ENCODE measurements around the gene CORO2B. TPM values are rescaled to one million over a fixed set of nuclear protein-coding genes. Genes with fewer than 3 reads are reported as not detected.
"Not testable (repeated sequence)": the region's sequence is repeated elsewhere in the genome, so short reads cannot be mapped to it uniquely, and the experiment has no call there.

Gene CORO2B
- total RNA-seq, 1 donor from 2014 or later, result 82.5 TPM

GRCh38 chr15:68749793-68750192 lies 171.0 kb downstream of the CORO2B start:
- H3K4me1 Mint-ChIP-seq (ENCODE audit: low read depth), result no peaks in the 10 kb centered on the region
- DNase-seq (ENCODE audit: low spot score), result no peak
- peaks cover 3% of the 10 kb centered on the region for H3K27me3 Mint-ChIP-seq (ENCODE audit: low read depth)
- TF ChIP-seq CTCF (IDR thresholded peaks at IDR 0.05), result no peak
- H3K27ac Mint-ChIP-seq (ENCODE audit: unreplicated experiment), result no peak overlapping the region
- peaks cover 1% of the 10 kb centered on the region for H3K36me3 Mint-ChIP-seq (ENCODE audit: low read depth)
- H3K4me3 Mint-ChIP-seq (ENCODE audit: unreplicated experiment), result no peak overlapping the region
- H3K9me3 Mint-ChIP-seq (ENCODE audit: low read depth), result peaks cover 9% of the 10 kb centered on the region

GRCh38 chr15:68751622-68752021 lies 172.8 kb downstream of the CORO2B start:
- no peaks in the 10 kb centered on the region for H3K4me1 Mint-ChIP-seq (ENCODE audit: low read depth)
- no peak for TF ChIP-seq CTCF (IDR thresholded peaks at IDR 0.05)
- H3K4me3 Mint-ChIP-seq (ENCODE audit: unreplicated experiment), result no peak overlapping the region
- H3K9me3 Mint-ChIP-seq (ENCODE audit: low read depth), result peaks cover 9% of the 10 kb centered on the region
- H3K36me3 Mint-ChIP-seq (ENCODE audit: low read depth), result peaks cover 1% of the 10 kb centered on the region
- no peak for DNase-seq (ENCODE audit: low spot score)
- H3K27ac Mint-ChIP-seq (ENCODE audit: unreplicated experiment), result no peak overlapping the region
- H3K27me3 Mint-ChIP-seq (ENCODE audit: low read depth), result peaks cover 5% of the 10 kb centered on the region

DNA sequence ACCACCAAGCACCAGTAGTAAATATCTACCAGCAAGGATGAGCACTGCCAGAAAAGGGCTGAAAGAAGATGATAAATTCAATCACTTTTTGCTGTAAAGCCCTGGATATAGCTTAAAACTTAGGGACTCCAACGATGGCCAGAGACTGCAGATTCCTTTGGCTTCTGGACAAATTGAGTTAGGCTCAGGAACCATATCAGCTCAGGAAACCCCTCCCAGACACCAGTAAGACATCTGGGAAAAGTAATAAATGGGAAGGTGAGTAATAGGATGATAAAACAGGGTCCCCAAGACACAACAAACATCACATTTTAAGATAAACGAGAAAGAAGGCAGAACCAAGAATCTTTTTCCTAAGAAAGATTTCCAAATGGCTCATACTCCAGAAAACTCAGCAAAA lies 176.9 kb downstream of the CORO2B start:
- Mint-ChIP-seq H3K36me3 (ENCODE audit: low read depth) (peaks cover 1% of the 10 kb centered on the region), H3K27me3 (ENCODE audit: low read depth) (peaks cover 5% of the 10 kb centered on the region), H3K4me3 (ENCODE audit: unreplicated experiment) (no peak overlapping the region), H3K9me3 (ENCODE audit: low read depth) (no peaks in the 10 kb centered on the region), H3K27ac (ENCODE audit: unreplicated experiment) (no peak overlapping the region), H3K4me1 (ENCODE audit: low read depth) (no peaks in the 10 kb centered on the region)
- TF ChIP-seq CTCF (IDR thresholded peaks at IDR 0.05), result no peak
- DNase-seq (ENCODE audit: low spot score), result no peak

DNA sequence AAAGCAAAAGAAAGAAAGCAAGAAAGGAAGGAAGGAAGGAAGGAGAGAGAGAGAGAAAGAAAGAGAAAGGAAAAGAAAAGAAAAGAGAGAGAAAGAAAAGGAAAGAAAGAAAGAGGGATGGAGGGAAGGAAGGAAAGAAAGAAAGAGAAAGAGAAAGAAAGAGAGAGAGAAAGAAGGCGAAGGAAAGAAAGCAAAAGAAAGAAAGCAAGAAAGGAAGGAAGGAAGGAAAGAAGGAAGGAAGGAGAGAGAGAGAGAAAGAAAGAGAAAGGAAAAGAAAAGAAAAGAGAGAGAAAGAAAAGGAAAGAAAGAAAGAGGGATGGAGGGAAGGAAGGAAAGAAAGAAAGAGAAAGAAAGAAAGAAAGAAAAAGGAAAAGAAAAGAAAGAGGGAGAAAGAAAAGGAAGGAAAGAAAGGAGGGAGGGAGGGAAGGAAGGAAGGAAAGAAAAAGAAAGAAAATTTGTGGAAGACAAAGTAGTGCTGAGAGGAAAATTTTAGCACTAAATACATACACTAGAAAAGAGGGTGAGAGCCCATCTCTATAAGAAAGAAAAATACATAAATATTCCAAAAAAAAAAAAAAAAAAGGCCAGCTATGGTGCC lies 181.3 kb downstream of the CORO2B start:
- not testable (repeated sequence) for H3K36me3 Mint-ChIP-seq (ENCODE audit: low read depth); H3K4me1 Mint-ChIP-seq (ENCODE audit: low read depth); H3K27ac Mint-ChIP-seq (ENCODE audit: unreplicated experiment); H3K27me3 Mint-ChIP-seq (ENCODE audit: low read depth); H3K9me3 Mint-ChIP-seq (ENCODE audit: low read depth); DNase-seq (ENCODE audit: low spot score); H3K4me3 Mint-ChIP-seq (ENCODE audit: unreplicated experiment)

GRCh38 chr15:68763063-68763462 lies 184.3 kb downstream of the CORO2B start:
- Mint-ChIP-seq H3K4me3 (ENCODE audit: unreplicated experiment) (no peak overlapping the region), H3K27me3 (ENCODE audit: low read depth) (no peaks in the 10 kb centered on the region), H3K4me1 (ENCODE audit: low read depth) (peaks cover 2% of the 10 kb centered on the region), H3K9me3 (ENCODE audit: low read depth) (no peaks in the 10 kb centered on the region), H3K27ac (ENCODE audit: unreplicated experiment) (no peak overlapping the region), H3K36me3 (ENCODE audit: low read depth) (no peaks in the 10 kb centered on the region)
- no peak for DNase-seq (ENCODE audit: low spot score)
- no peak for TF ChIP-seq CTCF (IDR thresholded peaks at IDR 0.05)

GRCh38 chr15:68764090-68764489 lies 185.3 kb downstream of the CORO2B start:
- H3K27ac Mint-ChIP-seq (ENCODE audit: unreplicated experiment), result no peak overlapping the region
- no peaks in the 10 kb centered on the region for H3K27me3 Mint-ChIP-seq (ENCODE audit: low read depth)
- no peak for DNase-seq (ENCODE audit: low spot score)
- H3K9me3 Mint-ChIP-seq (ENCODE audit: low read depth), result no peaks in the 10 kb centered on the region
- H3K4me3 Mint-ChIP-seq (ENCODE audit: unreplicated experiment), result no peak overlapping the region
- no peaks in the 10 kb centered on the region for H3K36me3 Mint-ChIP-seq (ENCODE audit: low read depth)
- peaks cover 9% of the 10 kb centered on the region for H3K4me1 Mint-ChIP-seq (ENCODE audit: low read depth)
- no peak for TF ChIP-seq CTCF (IDR thresholded peaks at IDR 0.05)
